K562 (cell line): ENCODE results near the gene DDX46. TPM values are rescaled to one million over a fixed set of nuclear protein-coding genes. Genes with fewer than 3 reads are reported as not detected.

Source experiments
- ADNP ChIP-seq: fragments of 200-800 bp; sonication (Bioruptor generic); IDR thresholded peaks from 2 replicates; pipeline ENCODE4 v1.6.1; 2016; ENCODE audit warnings: missing genetic modification characterization, missing compliant biosample characterization
- ARHGAP35 ChIP-seq: fragments of 450-650 bp; IDR thresholded peaks from 2 replicates; pipeline ENCODE4 v1.6.1; 2018; ENCODE audit not compliant: partially characterized antibody
- CBX1 ChIP-seq: sonication (generic); IDR thresholded peaks from 2 replicates; pipeline ENCODE4 v1.6.1; 2016; ENCODE audit warnings: antibody characterized with exemption, low read depth, mild to moderate bottlenecking
- CHD1 ChIP-seq: fragments of 200-600 bp; sonication (generic); IDR thresholded peaks from one replicate; pipeline ENCODE4 v1.6.1; 2012; ENCODE audit warnings: mild to moderate bottlenecking, moderate library complexity, low read length, inconsistent platforms
- CREM ChIP-seq: IDR thresholded peaks from 2 replicates; pipeline ENCODE4 v1.6.1; 2014; ENCODE audit warnings: antibody characterized with exemption, low read depth
- FUS ChIP-seq: fragments of 200-400 bp; formaldehyde crosslinking; optimal IDR thresholded peaks from 2 replicates; pipeline ENCODE3; 2017; ENCODE audit warnings: low read depth, low read length
- GTF2F1 ChIP-seq: IDR thresholded peaks from 2 replicates; pipeline ENCODE4 v1.6.1; 2011; ENCODE audit warnings: low read depth, low read length, improper control_type of control experiment
- HDGF ChIP-seq: fragments of 450-650 bp; IDR thresholded peaks from 2 replicates; pipeline ENCODE4 v1.6.1; 2016
- KDM1A ChIP-seq, 2 experiments: fragments of 450-650 bp; IDR thresholded peaks; 2 replicates each; pipeline ENCODE4 v1.6.1; 2016; ENCODE audit warnings: mild to moderate bottlenecking in 2 of 2
- KLF16 ChIP-seq: IDR thresholded peaks from 2 replicates; pipeline ENCODE4 v1.6.1; 2016; ENCODE audit warnings: antibody characterized with exemption
- LEF1 ChIP-seq: fragments of 450-650 bp; IDR thresholded peaks from 2 replicates; pipeline ENCODE4 v1.6.1; 2016; ENCODE audit warnings: mild to moderate bottlenecking
- MCM3 ChIP-seq: fragments of 450-650 bp; IDR thresholded peaks from 2 replicates; pipeline ENCODE4 v1.6.1; 2016
- RBM34 ChIP-seq: fragments of 200-400 bp; formaldehyde crosslinking; IDR thresholded peaks from 2 replicates; pipeline ENCODE4 v1.6.1; 2018; ENCODE audit warnings: low read length, borderline replicate concordance; ENCODE audit not compliant: insufficient read depth
- SMAD3 ChIP-seq: fragments of 450-650 bp; formaldehyde crosslinking; conservative IDR thresholded peaks from 2 replicates; pipeline ENCODE4 v1.4.0; 2020; ENCODE audit warnings: mild to moderate bottlenecking
- SREBF1 ChIP-seq: fragments of 150-350 bp; IDR thresholded peaks from 2 replicates; pipeline ENCODE4 v1.6.1; 2014; ENCODE audit warnings: antibody characterized with exemption, low read depth, low read length, borderline replicate concordance
- STAT5B ChIP-seq: fragments of 250-450 bp; sonication (Bioruptor Pico); IDR thresholded peaks from 2 replicates; pipeline ENCODE4 v1.8.0; 2021; ENCODE audit warnings: mild to moderate bottlenecking, inconsistent platforms
- ZNF239 ChIP-seq: fragments of 250-450 bp; sonication (Bioruptor Pico); IDR thresholded peaks from 2 replicates; pipeline ENCODE4 v1.4.0; 2020; ENCODE audit warnings: mild to moderate bottlenecking
- ZNF57 ChIP-seq: fragments of 450-650 bp; formaldehyde crosslinking; IDR thresholded peaks from 2 replicates; pipeline ENCODE4 v1.4.0; 2020; ENCODE audit warnings: mild to moderate bottlenecking, moderate library complexity
- ZNF584 ChIP-seq: fragments of 200-800 bp; sonication (Bioruptor generic); IDR thresholded peaks from 2 replicates; pipeline ENCODE4 v1.6.1; 2016; ENCODE audit warnings: low read depth, mild to moderate bottlenecking, missing genetic modification characterization, missing compliant biosample characterization
- polyA plus RNA-seq, 8 experiments: library from polyadenylated mRNA; depleted of rRNA in 4 of 8; stranded (reverse) in 5 of 8; unstranded in 3 of 8; fragments of >200 nt; fragmentation: Nextera tagmentation in 2 of 8; fragmentation: Illumina TruSeq in 1 of 8; extraction: Ambion mirVana in 2 of 8; extraction: Trizol in 1 of 8; gene quantifications; 2 replicates each; pipeline versions ENCODE4 v1.2.1 to v1.2.3, GENCODE V29; 2011 to 2014; ENCODE audit warnings: inconsistent platforms in 1 of 8, missing spikeins in 1 of 8
- total RNA-seq, 7 experiments: library from RNA; depleted of rRNA in 6 of 7; stranded (reverse); fragments of >200 nt in 6 of 7; fragmentation: Illumina TruSeq in 2 of 7; extraction: Trizol in 2 of 7; gene quantifications; 2 replicates each; pipeline versions ENCODE4 v1.2.1 to v1.2.3, GENCODE V29; 2011 to 2021; ENCODE audit warnings: low replicate concordance in 1 of 7
- TF ChIP-seq, protein P1 (sequence below), 2 experiments: fragments of 450-650 bp; IDR thresholded peaks; 2 replicates each; pipeline ENCODE4 v1.6.1; 2018; ENCODE audit warnings: mild to moderate bottlenecking in 2 of 2, low read depth in 1 of 2; ENCODE audit not compliant: partially characterized antibody in 2 of 2
- TF ChIP-seq, protein P2 (sequence below): sonication (generic); formaldehyde crosslinking; IDR thresholded peaks from 2 replicates; pipeline ENCODE4 v1.8.0; 2023; ENCODE audit warnings: mild to moderate bottlenecking, missing genetic modification reagents
- TF ChIP-seq, protein P3 (sequence below): fragments of 200-800 bp; sonication (Bioruptor generic); IDR thresholded peaks from 2 replicates; pipeline ENCODE4 v1.6.1; 2017; ENCODE audit warnings: missing genetic modification characterization, missing compliant biosample characterization
- TF ChIP-seq, protein P4 (sequence below): IDR thresholded peaks from 2 replicates; pipeline ENCODE4 v1.6.1; 2011; ENCODE audit not compliant: insufficient read length; ENCODE audit errors: extremely low read depth

The DDX46 gene
- total and polyA plus RNA-seq, 9 of the 15 experiments (the other 6 are each of a cell fraction or from before 2014, with no cell fraction given) = 26.2 to 99.0 (median 76.4) TPM

DNA sequence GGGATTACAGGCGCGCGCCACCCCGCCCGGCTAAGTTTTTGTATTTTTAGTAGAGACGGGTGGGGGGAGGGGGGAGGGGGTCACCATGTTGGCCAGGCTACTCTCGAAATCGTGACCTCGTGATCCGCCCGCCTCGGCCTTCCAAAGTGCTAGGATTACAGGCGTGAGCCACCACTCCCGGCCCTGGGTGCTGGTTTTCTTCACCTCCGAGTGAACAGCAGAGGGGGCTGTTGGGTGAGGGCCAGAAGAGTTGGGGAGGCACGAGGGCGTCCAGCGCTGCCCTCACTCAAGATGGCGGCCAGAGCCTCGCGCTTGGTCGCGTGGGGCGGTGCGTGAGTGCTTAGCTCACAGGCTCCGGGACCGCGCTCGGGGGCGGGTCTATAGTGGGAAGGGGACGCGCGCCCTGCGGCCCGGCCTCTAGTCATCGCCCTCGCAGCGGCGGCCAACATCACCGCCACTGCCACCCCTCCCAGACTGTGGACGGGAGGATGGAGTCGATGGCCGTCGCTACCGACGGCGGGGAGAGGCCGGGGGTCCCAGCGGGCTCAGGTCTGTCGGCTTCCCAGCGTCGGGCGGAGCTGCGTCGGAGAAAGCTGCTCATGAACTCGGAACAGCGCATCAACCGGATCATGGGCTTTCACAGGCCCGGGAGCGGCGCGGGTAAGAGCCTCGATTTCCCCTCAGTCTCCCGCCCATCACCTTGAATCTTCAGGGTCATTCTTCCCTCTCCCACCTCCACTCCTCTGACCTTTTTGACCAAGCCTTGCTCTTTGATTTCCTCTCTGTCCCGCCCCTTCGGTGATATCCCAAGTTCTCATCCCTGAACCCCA, 20.2 kb upstream of the DDX46 start, which contains the start of gene CAMLG (continued):
- TF ChIP-seq, protein P1, sequence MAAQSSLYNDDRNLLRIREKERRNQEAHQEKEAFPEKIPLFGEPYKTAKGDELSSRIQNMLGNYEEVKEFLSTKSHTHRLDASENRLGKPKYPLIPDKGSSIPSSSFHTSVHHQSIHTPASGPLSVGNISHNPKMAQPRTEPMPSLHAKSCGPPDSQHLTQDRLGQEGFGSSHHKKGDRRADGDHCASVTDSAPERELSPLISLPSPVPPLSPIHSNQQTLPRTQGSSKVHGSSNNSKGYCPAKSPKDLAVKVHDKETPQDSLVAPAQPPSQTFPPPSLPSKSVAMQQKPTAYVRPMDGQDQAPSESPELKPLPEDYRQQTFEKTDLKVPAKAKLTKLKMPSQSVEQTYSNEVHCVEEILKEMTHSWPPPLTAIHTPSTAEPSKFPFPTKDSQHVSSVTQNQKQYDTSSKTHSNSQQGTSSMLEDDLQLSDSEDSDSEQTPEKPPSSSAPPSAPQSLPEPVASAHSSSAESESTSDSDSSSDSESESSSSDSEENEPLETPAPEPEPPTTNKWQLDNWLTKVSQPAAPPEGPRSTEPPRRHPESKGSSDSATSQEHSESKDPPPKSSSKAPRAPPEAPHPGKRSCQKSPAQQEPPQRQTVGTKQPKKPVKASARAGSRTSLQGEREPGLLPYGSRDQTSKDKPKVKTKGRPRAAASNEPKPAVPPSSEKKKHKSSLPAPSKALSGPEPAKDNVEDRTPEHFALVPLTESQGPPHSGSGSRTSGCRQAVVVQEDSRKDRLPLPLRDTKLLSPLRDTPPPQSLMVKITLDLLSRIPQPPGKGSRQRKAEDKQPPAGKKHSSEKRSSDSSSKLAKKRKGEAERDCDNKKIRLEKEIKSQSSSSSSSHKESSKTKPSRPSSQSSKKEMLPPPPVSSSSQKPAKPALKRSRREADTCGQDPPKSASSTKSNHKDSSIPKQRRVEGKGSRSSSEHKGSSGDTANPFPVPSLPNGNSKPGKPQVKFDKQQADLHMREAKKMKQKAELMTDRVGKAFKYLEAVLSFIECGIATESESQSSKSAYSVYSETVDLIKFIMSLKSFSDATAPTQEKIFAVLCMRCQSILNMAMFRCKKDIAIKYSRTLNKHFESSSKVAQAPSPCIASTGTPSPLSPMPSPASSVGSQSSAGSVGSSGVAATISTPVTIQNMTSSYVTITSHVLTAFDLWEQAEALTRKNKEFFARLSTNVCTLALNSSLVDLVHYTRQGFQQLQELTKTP (IDR thresholded peaks at IDR 0.05; ENCODE audit: low read depth in 1 of 2, partially characterized antibody in 2 of 2) = no peak
- TF ChIP-seq, protein P2, sequence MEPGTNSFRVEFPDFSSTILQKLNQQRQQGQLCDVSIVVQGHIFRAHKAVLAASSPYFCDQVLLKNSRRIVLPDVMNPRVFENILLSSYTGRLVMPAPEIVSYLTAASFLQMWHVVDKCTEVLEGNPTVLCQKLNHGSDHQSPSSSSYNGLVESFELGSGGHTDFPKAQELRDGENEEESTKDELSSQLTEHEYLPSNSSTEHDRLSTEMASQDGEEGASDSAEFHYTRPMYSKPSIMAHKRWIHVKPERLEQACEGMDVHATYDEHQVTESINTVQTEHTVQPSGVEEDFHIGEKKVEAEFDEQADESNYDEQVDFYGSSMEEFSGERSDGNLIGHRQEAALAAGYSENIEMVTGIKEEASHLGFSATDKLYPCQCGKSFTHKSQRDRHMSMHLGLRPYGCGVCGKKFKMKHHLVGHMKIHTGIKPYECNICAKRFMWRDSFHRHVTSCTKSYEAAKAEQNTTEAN (CRISPR knock-in tag) = no peak
- no peak for TF ChIP-seq SMAD3 (CRISPR knock-in tag)
- TF ChIP-seq CBX1 = peak; percentile 91
- no peak for TF ChIP-seq ADNP (tag)
- TF ChIP-seq KDM1A (IDR thresholded peaks at IDR 0.05) = 0 out of 4 replicates have a peak, but pooled peaks of 1 of the 2 experiments have one; percentile 35
- TF ChIP-seq ZNF57 (CRISPR knock-in tag) = no peak
- no peak for TF ChIP-seq FUS
- TF ChIP-seq CHD1 = no peak
- TF ChIP-seq ZNF239 (CRISPR knock-in tag) = peak; percentile 5; the same call in 1 of the 2 replicates
- TF ChIP-seq STAT5B (CRISPR knock-in tag) = no peak
- no peak for TF ChIP-seq MCM3
- no peak for TF ChIP-seq KLF16
- no peak for TF ChIP-seq ZNF584 (CRISPR knock-in tag)
- no peak for TF ChIP-seq LEF1
- no peak for TF ChIP-seq HDGF
- TF ChIP-seq, protein P3, sequence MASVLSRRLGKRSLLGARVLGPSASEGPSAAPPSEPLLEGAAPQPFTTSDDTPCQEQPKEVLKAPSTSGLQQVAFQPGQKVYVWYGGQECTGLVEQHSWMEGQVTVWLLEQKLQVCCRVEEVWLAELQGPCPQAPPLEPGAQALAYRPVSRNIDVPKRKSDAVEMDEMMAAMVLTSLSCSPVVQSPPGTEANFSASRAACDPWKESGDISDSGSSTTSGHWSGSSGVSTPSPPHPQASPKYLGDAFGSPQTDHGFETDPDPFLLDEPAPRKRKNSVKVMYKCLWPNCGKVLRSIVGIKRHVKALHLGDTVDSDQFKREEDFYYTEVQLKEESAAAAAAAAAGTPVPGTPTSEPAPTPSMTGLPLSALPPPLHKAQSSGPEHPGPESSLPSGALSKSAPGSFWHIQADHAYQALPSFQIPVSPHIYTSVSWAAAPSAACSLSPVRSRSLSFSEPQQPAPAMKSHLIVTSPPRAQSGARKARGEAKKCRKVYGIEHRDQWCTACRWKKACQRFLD (CRISPR knock-in tag) = peak; percentile 83
- TF ChIP-seq CREM = peak; percentile 99
- TF ChIP-seq ARHGAP35 = no peak
- TF ChIP-seq RBM34 = no peak
- peak; percentile 69; the same call in 1 of the 2 replicates for TF ChIP-seq GTF2F1
- no peak for TF ChIP-seq SREBF1
- TF ChIP-seq, protein P4, sequence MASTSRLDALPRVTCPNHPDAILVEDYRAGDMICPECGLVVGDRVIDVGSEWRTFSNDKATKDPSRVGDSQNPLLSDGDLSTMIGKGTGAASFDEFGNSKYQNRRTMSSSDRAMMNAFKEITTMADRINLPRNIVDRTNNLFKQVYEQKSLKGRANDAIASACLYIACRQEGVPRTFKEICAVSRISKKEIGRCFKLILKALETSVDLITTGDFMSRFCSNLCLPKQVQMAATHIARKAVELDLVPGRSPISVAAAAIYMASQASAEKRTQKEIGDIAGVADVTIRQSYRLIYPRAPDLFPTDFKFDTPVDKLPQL = no peak
